HEK293 (cell line): ENCODE data around the gene PNKD.

Experiments used
- CTCF ChIA-PET: fragments of 350-600 bp; formaldehyde crosslinking; extraction: SDS; loops from one replicate; lab custom pipeline; 2021; ENCODE audit warnings: antibody characterized with exemption; lab: Yijun Ruan, JAX
- POLR2A ChIA-PET: fragments of 300-600 bp; formaldehyde crosslinking; extraction: SDS; loops from one replicate; lab custom pipeline; 2020; ENCODE audit warnings: antibody characterized with exemption, inconsistent platforms; lab: Yijun Ruan, JAX
- H3K27ac ChIP-seq: fragments of 200-500 bp; sonication (Bioruptor generic); 2 replicates; pipeline ENCODE4 v1.5.1; 2014; ENCODE audit warnings: low read depth, low read length, control low read depth, inconsistent platforms; ENCODE audit errors: extremely low read depth
- H3K36me3 ChIP-seq, 2 experiments: fragments of 200-500 bp in 1 of 2; sonication (Bioruptor generic) in 1 of 2; 1 replicate in 1 of 2; 2 replicates in 1 of 2; pipeline ENCODE4 v1.5.1; 2014 to 2017; ENCODE audit warnings: inconsistent platforms in 2 of 2, low read length in 2 of 2; ENCODE audit not compliant: control insufficient read depth in 2 of 2, insufficient read depth in 1 of 2
- H3K4me1 ChIP-seq: fragments of 200-500 bp; sonication (Bioruptor generic); 2 replicates; pipeline ENCODE4 v1.5.1; 2014; ENCODE audit warnings: mild to moderate bottlenecking, low read length, inconsistent platforms; ENCODE audit not compliant: control insufficient read depth, insufficient read depth
- H3K4me3 ChIP-seq: 2 replicates; pipeline ENCODE4 v1.5.1; 2011; ENCODE audit warnings: low read depth, mild to moderate bottlenecking, control low read depth, low read length, moderate library complexity
- H3K9me3 ChIP-seq: fragments of 200-500 bp; sonication (Bioruptor generic); 2 replicates; pipeline ENCODE4 v1.5.1; 2014; ENCODE audit warnings: low read depth, low read length, inconsistent platforms; ENCODE audit not compliant: control insufficient read depth, insufficient read depth
- BCL11A ChIP-seq: fragments of 450-650 bp; formaldehyde crosslinking; IDR thresholded peaks from 2 replicates; pipeline ENCODE4 v1.5.1; 2016; ENCODE audit warnings: low read depth, missing biosample characterization, missing genetic modification characterization
- SP7 ChIP-seq: fragments of 450-650 bp; formaldehyde crosslinking; IDR thresholded peaks from 2 replicates; pipeline ENCODE4 v1.5.1; 2016; ENCODE audit warnings: missing biosample characterization, missing genetic modification characterization
- TRIM28 ChIP-seq: IDR thresholded peaks from 2 replicates; pipeline ENCODE4 v1.6.1; 2011; ENCODE audit warnings: low read length, control low read depth, borderline replicate concordance
- WT1 ChIP-seq: fragments of 450-650 bp; formaldehyde crosslinking; IDR thresholded peaks from 2 replicates; pipeline ENCODE4 v1.5.1; 2016; ENCODE audit warnings: missing biosample characterization, missing genetic modification characterization
- ZEB2 ChIP-seq: fragments of 450-650 bp; formaldehyde crosslinking; IDR thresholded peaks from 2 replicates; pipeline ENCODE4 v1.5.1; 2016; ENCODE audit warnings: missing biosample characterization, missing genetic modification characterization
- ZFP3 ChIP-seq: fragments of 450-650 bp; formaldehyde crosslinking; IDR thresholded peaks from 2 replicates; pipeline ENCODE4 v1.5.1; 2016; ENCODE audit warnings: low read depth, missing biosample characterization, missing genetic modification characterization
- ZFP37 ChIP-seq: fragments of 450-650 bp; formaldehyde crosslinking; IDR thresholded peaks from 2 replicates; pipeline ENCODE4 v1.5.1; 2016; ENCODE audit warnings: missing biosample characterization, missing genetic modification characterization
- ZNF133 ChIP-seq: fragments of 450-650 bp; formaldehyde crosslinking; IDR thresholded peaks from 2 replicates; pipeline ENCODE4 v1.5.1; 2016; ENCODE audit warnings: missing biosample characterization, missing genetic modification characterization
- ZNF148 ChIP-seq: fragments of 450-650 bp; formaldehyde crosslinking; IDR thresholded peaks from 2 replicates; pipeline ENCODE4 v1.5.0; 2017; ENCODE audit warnings: missing biosample characterization, missing genetic modification characterization, borderline replicate concordance
- ZNF169 ChIP-seq: fragments of 450-650 bp; formaldehyde crosslinking; IDR thresholded peaks from 2 replicates; pipeline ENCODE4 v1.5.1; 2016; ENCODE audit warnings: missing biosample characterization, missing genetic modification characterization
- ZNF175 ChIP-seq: fragments of 450-650 bp; formaldehyde crosslinking; IDR thresholded peaks from 2 replicates; pipeline ENCODE4 v1.5.1; 2016; ENCODE audit warnings: missing biosample characterization, missing genetic modification characterization
- ZNF561 ChIP-seq: fragments of 450-650 bp; IDR thresholded peaks from 2 replicates; pipeline ENCODE4 v1.5.1; 2018; ENCODE audit warnings: missing biosample characterization, missing genetic modification characterization, borderline replicate concordance
- ZNF670 ChIP-seq: fragments of 450-650 bp; formaldehyde crosslinking; IDR thresholded peaks from 2 replicates; pipeline ENCODE4 v1.5.1; 2016; ENCODE audit warnings: missing biosample characterization, missing genetic modification characterization, low read depth
- ZNF677 ChIP-seq: fragments of 450-650 bp; IDR thresholded peaks from 2 replicates; pipeline ENCODE4 v1.5.0; 2018; ENCODE audit warnings: missing biosample characterization, mild to moderate bottlenecking, missing genetic modification characterization, moderate library complexity
- ZNF768 ChIP-seq: fragments of 450-650 bp; formaldehyde crosslinking; IDR thresholded peaks from 2 replicates; pipeline ENCODE4 v1.5.1; 2018; ENCODE audit warnings: missing biosample characterization, mild to moderate bottlenecking, missing genetic modification characterization
- ZNF777 ChIP-seq: fragments of 450-650 bp; formaldehyde crosslinking; IDR thresholded peaks from 2 replicates; pipeline ENCODE4 v1.5.1; 2017; ENCODE audit warnings: missing biosample characterization, missing genetic modification characterization, borderline replicate concordance
- TF ChIP-seq, protein P1 (sequence below): fragments of 450-650 bp; formaldehyde crosslinking; IDR thresholded peaks from 2 replicates; pipeline ENCODE4 v1.5.1; 2016; ENCODE audit warnings: missing biosample characterization, missing genetic modification characterization

Gene PNKD

DNA sequence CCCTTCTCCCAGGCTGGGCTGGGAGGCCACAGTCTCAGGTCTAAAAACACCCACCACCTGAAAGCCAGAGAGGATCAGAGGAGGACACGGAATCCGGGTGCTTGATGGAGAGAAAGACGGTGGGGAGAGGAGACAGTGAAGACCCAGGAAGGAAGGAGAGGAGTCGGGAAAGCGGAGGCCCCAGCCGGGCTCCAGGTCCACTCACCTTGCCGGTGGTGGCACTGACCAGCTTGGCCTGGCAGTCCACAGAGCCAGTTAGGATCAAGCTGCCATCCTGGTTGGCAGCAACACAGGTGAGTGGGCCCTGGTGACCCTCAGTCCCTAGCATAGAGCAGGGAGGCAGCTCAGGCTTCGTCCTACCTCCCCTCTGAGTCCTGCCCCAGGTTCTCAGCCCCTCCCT is 4.7 kb upstream of the PNKD start (continued):
- TF ChIP-seq ZNF169 = no peak
- no peak for TF ChIP-seq ZFP37 (tag by site-specific recombination)
- TF ChIP-seq ZNF175 (tag by site-specific recombination) = no peak
- no peak for TF ChIP-seq ZNF561
- TF ChIP-seq ZNF768 (tag by site-specific recombination) = no peak
- no peak for TF ChIP-seq TRIM28
- no peak for TF ChIP-seq ZNF677
- TF ChIP-seq, protein P1, sequence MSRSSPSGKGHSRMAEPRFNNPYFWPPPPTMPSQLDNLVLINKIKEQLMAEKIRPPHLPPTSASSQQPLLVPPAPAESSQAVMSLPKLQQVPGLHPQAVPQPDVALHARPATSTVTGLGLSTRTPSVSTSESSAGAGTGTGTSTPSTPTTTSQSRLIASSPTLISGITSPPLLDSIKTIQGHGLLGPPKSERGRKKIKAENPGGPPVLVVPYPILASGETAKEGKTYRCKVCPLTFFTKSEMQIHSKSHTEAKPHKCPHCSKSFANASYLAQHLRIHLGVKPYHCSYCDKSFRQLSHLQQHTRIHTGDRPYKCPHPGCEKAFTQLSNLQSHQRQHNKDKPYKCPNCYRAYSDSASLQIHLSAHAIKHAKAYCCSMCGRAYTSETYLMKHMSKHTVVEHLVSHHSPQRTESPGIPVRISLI (tag by site-specific recombination) = no peak
- no peak for TF ChIP-seq BCL11A (tag by site-specific recombination)
- no peak for TF ChIP-seq ZNF670 (tag by site-specific recombination)

- ChIA-PET POLR2A (interaction anchor here (0.6 kb wide), 1 partner anchor 142 kb away, joined by 3 read pairs; no protein-coding TSS in a partner anchor), CTCF (interaction anchor here (0.6 to 1.9 kb wide), 4 partner anchors 9 to 50 kb away, joined by 3 to 10 read pairs (median 4); no protein-coding TSS in a partner anchor)
- no peak overlapping the region for H3K4me3 ChIP-seq
- H3K36me3 ChIP-seq = peaks cover 8 to 56% of the 10 kb centered on the region in 2 experiments; a peak in 2 of 3 replicates
- no peaks in the 10 kb centered on the region for H3K9me3 ChIP-seq
- TF ChIP-seq SP7 (tag by site-specific recombination) (no peak), ZNF768 (tag by site-specific recombination) (no peak), ZNF148 (no peak), ZNF133 (tag by site-specific recombination) (no peak)
- no peak overlapping the region for H3K27ac ChIP-seq
- H3K4me1 ChIP-seq = no peaks in the 10 kb centered on the region
Measured at GRCh38 chr2:218266316-218266979, 3.9 kb upstream of the PNKD start.

DNA sequence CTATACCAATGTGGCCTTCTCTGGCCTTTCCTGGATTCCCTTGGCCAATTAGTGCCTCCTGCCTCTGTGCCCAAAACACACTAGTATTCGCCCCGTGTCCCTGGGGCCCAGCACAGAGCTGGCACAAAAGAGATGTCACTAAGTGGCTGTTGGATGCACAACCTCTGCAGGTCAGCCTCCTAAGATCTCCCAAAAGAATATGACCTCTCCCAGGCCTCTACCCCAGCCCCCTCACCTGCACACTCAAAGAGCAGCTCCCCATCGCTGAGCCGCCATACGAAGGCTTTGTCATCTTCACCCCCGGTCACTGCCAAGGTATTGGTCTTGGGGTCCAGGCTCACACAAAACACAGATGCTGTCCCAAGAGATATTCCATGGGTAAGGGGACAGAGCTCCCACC is 3.1 kb upstream of the PNKD start:
- no peaks in the 10 kb centered on the region for H3K4me1 ChIP-seq
- no peak for TF ChIP-seq ZNF777
- no peak for TF ChIP-seq ZNF677
- TF ChIP-seq ZEB2 = no peak
- no peak for TF ChIP-seq WT1 (tag by site-specific recombination)
- no peak for TF ChIP-seq ZFP3 (tag by site-specific recombination)
- H3K9me3 ChIP-seq = no peaks in the 10 kb centered on the region
- peaks cover 8 to 63% of the 10 kb centered on the region in 2 experiments; a peak in 2 of 3 replicates for H3K36me3 ChIP-seq
- ChIA-PET POLR2A (no interaction called here), CTCF (interaction anchor here (0.6 to 1.9 kb wide), 3 partner anchors 10 to 105 kb away, joined by 3 to 10 read pairs (median 3); no protein-coding TSS in a partner anchor)
- no peak overlapping the region for H3K27ac ChIP-seq
- no peak overlapping the region for H3K4me3 ChIP-seq
